Common myeloid progenitor, CD34-positive (primary cell): ENCODE results near the gene RALGAPA1.

Source experiments
- CTCF ChIA-PET: fragments of 350-600 bp; sonication (Branson Sonifier 250); formaldehyde crosslinking; loops from one replicate; lab custom pipeline; 2021; ENCODE audit warnings: antibody characterized with exemption; lab: Charles Lee
- POLR2A ChIA-PET: fragments of 350-600 bp; sonication (Branson Sonifier 250); formaldehyde crosslinking; loops from one replicate; lab custom pipeline; 2021; ENCODE audit warnings: antibody characterized with exemption; lab: Charles Lee
- DNase-seq, 3 donors: peaks; one replicate each; pipeline versions ENCODE4 v3.0.0 to v3.0.0-alpha.2; 2013
- H3K27ac ChIP-seq, 2 experiments: 1 replicate in 1 of 2; 2 replicates in 1 of 2; pipeline ENCODE4 v1.7.0; 2013; ENCODE audit warnings: inconsistent platforms in 2 of 2, low read length in 2 of 2, mild to moderate bottlenecking in 2 of 2, low read depth in 1 of 2, moderate library complexity in 1 of 2; ENCODE audit not compliant: severe bottlenecking in 2 of 2, insufficient read depth in 1 of 2, poor library complexity in 1 of 2
- H3K27me3 ChIP-seq, 5 experiments: replicated peaks in 2 of 5; 1 replicate in 3 of 5; 2 replicates in 2 of 5; pipeline versions ENCODE4 v1.6.1 to v1.7.0; 2013; ENCODE audit warnings: low read length in 4 of 5, mild to moderate bottlenecking in 2 of 5, moderate library complexity in 2 of 5, inconsistent platforms in 1 of 5; ENCODE audit not compliant: insufficient read depth in 5 of 5, control insufficient read depth in 4 of 5
- H3K36me3 ChIP-seq, 4 experiments: 1 replicate in 2 of 4; 2 replicates in 2 of 4; pipeline versions ENCODE4 v1.6.1 to v1.7.0; 2013; ENCODE audit warnings: low read length in 3 of 4, control low read depth in 1 of 4, mild to moderate bottlenecking in 1 of 4; ENCODE audit not compliant: control insufficient read depth in 4 of 4, insufficient read depth in 4 of 4
- H3K4me1 ChIP-seq, 4 experiments: 1 replicate in 3 of 4; 2 replicates in 1 of 4; pipeline versions ENCODE4 v1.6.1 to v1.7.1; 2013; ENCODE audit warnings: low read length in 3 of 4, mild to moderate bottlenecking in 3 of 4, control low read depth in 1 of 4, inconsistent platforms in 1 of 4, moderate library complexity in 1 of 4; ENCODE audit not compliant: control insufficient read depth in 4 of 4, insufficient read depth in 4 of 4; ENCODE audit errors: control extremely low read depth in 1 of 4
- H3K4me3 ChIP-seq, 7 experiments: 1 replicate in 4 of 7; 2 replicates in 3 of 7; pipeline versions ENCODE4 v1.5.1 to v1.7.0; 2013; ENCODE audit warnings: mild to moderate bottlenecking in 7 of 7, low read length in 6 of 7, moderate library complexity in 6 of 7, inconsistent platforms in 2 of 7, low read depth in 2 of 7, control low read depth in 1 of 7; ENCODE audit not compliant: insufficient read depth in 4 of 7, control insufficient read depth in 1 of 7; ENCODE audit errors: extremely low read depth in 1 of 7
- H3K9me3 ChIP-seq, 5 experiments: 1 replicate in 4 of 5; 2 replicates in 1 of 5; pipeline versions ENCODE4 v1.6.1 to v1.7.1; 2013; ENCODE audit warnings: low read length in 4 of 5, mild to moderate bottlenecking in 2 of 5, inconsistent platforms in 1 of 5, low read depth in 1 of 5, moderate library complexity in 1 of 5; ENCODE audit not compliant: control insufficient read depth in 4 of 5, insufficient read depth in 2 of 5; ENCODE audit errors: control extremely low read depth in 1 of 5
- WGBS: methylation state at CpG from one replicate; pipeline ENCODE4 v1.1.5; 2013; ENCODE audit not compliant: insufficient coverage; 5-methylcytosine and 5-hydroxymethylcytosine counted together

RALGAPA1 gene

GRCh38 chr14:35808076-35808637 lies 938 bp downstream of the RALGAPA1 start:
- CTCF ChIA-PET, result interaction anchor here (1.7 to 1.8 kb wide), 2 partner anchors 14 to 31 kb away, joined by 5 to 7 read pairs; no protein-coding TSS in a partner anchor

GRCh38 chr14:35807131-35807961 lies 1.7 kb downstream of the RALGAPA1 start:
- ChIA-PET CTCF (interaction anchor here (1.0 to 1.8 kb wide), 5 partner anchors 10 to 31 kb away, joined by 3 to 7 read pairs (median 5); no protein-coding TSS in a partner anchor), POLR2A (no interaction called here)
- peaks cover 0 to 14% (median 12%) of the 10 kb centered on the region in 4 experiments for H3K4me1 ChIP-seq
- peaks cover 0 to 2% (median 0%) of the 10 kb centered on the region in 4 experiments for H3K36me3 ChIP-seq
- WGBS, result 97% methylated on average over 3 of the region's 8 CpGs
- no peaks in the 10 kb centered on the region for H3K27me3 ChIP-seq
- H3K9me3 ChIP-seq, result no peaks in the 10 kb centered on the region
- no peak overlapping the region for H3K27ac ChIP-seq
- peak overlapping the region in 4 of 7 experiments; percentile 49 to 96 (median 82) for H3K4me3 ChIP-seq
- no peak for DNase-seq

More at GRCh38 chr14:35808076-35808637, 938 bp downstream of the RALGAPA1 start:
- Histone ChIP-seq H3K4me1 (peaks cover 0 to 14% (median 12%) of the 10 kb centered on the region in 4 experiments), H3K27ac (peak overlapping the region; percentile 64 to 83), H3K9me3 (no peaks in the 10 kb centered on the region), H3K4me3 (peak overlapping the region; percentile 58 to 96 (median 83)), H3K27me3 (no peaks in the 10 kb centered on the region), H3K36me3 (peaks cover 0 to 2% (median 0%) of the 10 kb centered on the region in 4 experiments)
- 0% methylated on average over 7 of the region's 11 CpGs for WGBS
- POLR2A ChIA-PET, result interaction anchor here (0.6 kb wide), 1 partner anchor 355 kb away, joined by 4 read pairs; no protein-coding TSS in a partner anchor
- peak in 2 of 3 donors; percentile 10 to 35 for DNase-seq

- DNase-seq, result no peak
- 100% methylated on average over 1 of the region's 2 CpGs for WGBS
- Histone ChIP-seq H3K36me3 (peaks cover 0 to 2% (median 0%) of the 10 kb centered on the region in 4 experiments), H3K4me3 (no peak overlapping the region), H3K27me3 (no peaks in the 10 kb centered on the region), H3K27ac (no peak overlapping the region), H3K9me3 (no peaks in the 10 kb centered on the region), H3K4me1 (peaks cover 0 to 14% (median 12%) of the 10 kb centered on the region in 4 experiments)
- ChIA-PET CTCF (interaction anchor here (0.8 to 1.8 kb wide), 5 partner anchors 9 to 347 kb away, joined by 3 to 5 read pairs (median 3); no protein-coding TSS in a partner anchor), POLR2A (no interaction called here)
Measured at GRCh38 chr14:35806006-35806907, 2.8 kb downstream of the RALGAPA1 start.

GRCh38 chr14:35797796-35798195 lies 11.3 kb downstream of the RALGAPA1 start:
- ChIA-PET POLR2A (no interaction called here), CTCF (interaction anchor here (1.5 kb wide), 1 partner anchor 9 kb away, joined by 3 read pairs; no protein-coding TSS in a partner anchor)
- no peaks in the 10 kb centered on the region for H3K9me3 ChIP-seq
- H3K36me3 ChIP-seq, result no peaks in the 10 kb centered on the region
- no peak overlapping the region for H3K27ac ChIP-seq
- no peak overlapping the region for H3K4me3 ChIP-seq
- DNase-seq, result no peak
- no peaks in the 10 kb centered on the region for H3K27me3 ChIP-seq
- WGBS, result 100% methylated on average over 3 of the region's 6 CpGs
- H3K4me1 ChIP-seq, result no peaks in the 10 kb centered on the region

- Histone ChIP-seq H3K36me3 (peaks cover 0 to 5% (median 0%) of the 10 kb centered on the region in 4 experiments), H3K4me3 (no peak overlapping the region), H3K27me3 (no peaks in the 10 kb centered on the region), H3K9me3 (no peaks in the 10 kb centered on the region), H3K4me1 (no peaks in the 10 kb centered on the region), H3K27ac (no peak overlapping the region)
- ChIA-PET POLR2A (no interaction called here), CTCF (no interaction called here)
- 92% methylated on average over 2 of the region's 4 CpGs for WGBS
- peak in 1 of 3 donors; percentile 2 for DNase-seq
Measured at GRCh38 chr14:35789651-35790050, 19.4 kb downstream of the RALGAPA1 start.

GRCh38 chr14:35786856-35787255 lies 22.2 kb downstream of the RALGAPA1 start:
- no peak for DNase-seq
- WGBS, result no CpG with 5 or more reads among the region's 2 CpGs
- POLR2A ChIA-PET, result no interaction called here
- Histone ChIP-seq H3K27ac (no peak overlapping the region), H3K9me3 (peaks cover 0 to 7% (median 0%) of the 10 kb centered on the region in 5 experiments), H3K27me3 (no peaks in the 10 kb centered on the region), H3K36me3 (peaks cover 0 to 5% (median 0%) of the 10 kb centered on the region in 4 experiments), H3K4me1 (no peaks in the 10 kb centered on the region), H3K4me3 (no peak overlapping the region)
- CTCF ChIA-PET, result interaction anchor here (1.0 kb wide), 1 partner anchor 13 kb away, joined by 3 read pairs; no protein-coding TSS in a partner anchor
